ENCODE results near the gene MGAT3. TPM values are rescaled to one million over a fixed set of nuclear protein-coding genes. Genes with fewer than 3 reads are reported as not detected.

MGAT3 gene
- total RNA-seq, 2 experiments from 2014 or later = 16.3 to 44.3 TPM

GRCh38 chr22:39427751-39428596 lies 28.8 kb upstream of the MGAT3 start:
- no peak overlapping the region for H3K4me2 ChIP-seq (ENCODE audit: low read length)
- H2AFZ ChIP-seq (ENCODE audit: low read length) = no peak overlapping the region
- no peaks in the 10 kb centered on the region for H3K4me1 ChIP-seq (ENCODE audit: insufficient read depth, low read length, poor library complexity, severe bottlenecking)
- H3K4me3 ChIP-seq (ENCODE audit: low read depth, low read length, poor library complexity, severe bottlenecking) = no peak overlapping the region
- intact Hi-C loops (cut with micrococcal nuclease; ENCODE audit: unreplicated experiment) = no loop called here
- H4K20me1 ChIP-seq (ENCODE audit: insufficient read depth, low read length) = no peaks in the 10 kb centered on the region
- H3K36me3 ChIP-seq (ENCODE audit: insufficient read depth, low read length) = peaks cover 80% of the 10 kb centered on the region
- H3K9me3 ChIP-seq (ENCODE audit: low read length) = no peaks in the 10 kb centered on the region
- no peak for DNase-seq (ENCODE audit: low spot score)
- ChIA-PET POLR2A (no interaction called here), CTCF (ENCODE audit: unreplicated experiment) (no interaction called here)
- no peak for TF ChIP-seq EZH2phosphoT487 (IDR thresholded peaks at IDR 0.05; ENCODE audit: borderline replicate concordance, low read depth, low read length)
- TF ChIP-seq, protein P1, sequence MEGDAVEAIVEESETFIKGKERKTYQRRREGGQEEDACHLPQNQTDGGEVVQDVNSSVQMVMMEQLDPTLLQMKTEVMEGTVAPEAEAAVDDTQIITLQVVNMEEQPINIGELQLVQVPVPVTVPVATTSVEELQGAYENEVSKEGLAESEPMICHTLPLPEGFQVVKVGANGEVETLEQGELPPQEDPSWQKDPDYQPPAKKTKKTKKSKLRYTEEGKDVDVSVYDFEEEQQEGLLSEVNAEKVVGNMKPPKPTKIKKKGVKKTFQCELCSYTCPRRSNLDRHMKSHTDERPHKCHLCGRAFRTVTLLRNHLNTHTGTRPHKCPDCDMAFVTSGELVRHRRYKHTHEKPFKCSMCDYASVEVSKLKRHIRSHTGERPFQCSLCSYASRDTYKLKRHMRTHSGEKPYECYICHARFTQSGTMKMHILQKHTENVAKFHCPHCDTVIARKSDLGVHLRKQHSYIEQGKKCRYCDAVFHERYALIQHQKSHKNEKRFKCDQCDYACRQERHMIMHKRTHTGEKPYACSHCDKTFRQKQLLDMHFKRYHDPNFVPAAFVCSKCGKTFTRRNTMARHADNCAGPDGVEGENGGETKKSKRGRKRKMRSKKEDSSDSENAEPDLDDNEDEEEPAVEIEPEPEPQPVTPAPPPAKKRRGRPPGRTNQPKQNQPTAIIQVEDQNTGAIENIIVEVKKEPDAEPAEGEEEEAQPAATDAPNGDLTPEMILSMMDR (conservative IDR thresholded peaks at IDR 0.05; ENCODE audit: low read length) = no peak
- no peaks in the 10 kb centered on the region for H3K79me2 ChIP-seq (ENCODE audit: insufficient read depth, low read depth, low read length)
- H3K9me2 ChIP-seq (ENCODE audit: insufficient read depth, low read length) = no peaks in the 10 kb centered on the region
- BruUV-seq (replicated peaks) = no TSS peak
- no peak overlapping the region for H3K27ac ChIP-seq (ENCODE audit: low read depth, low read length, poor library complexity, severe bottlenecking)

DNA sequence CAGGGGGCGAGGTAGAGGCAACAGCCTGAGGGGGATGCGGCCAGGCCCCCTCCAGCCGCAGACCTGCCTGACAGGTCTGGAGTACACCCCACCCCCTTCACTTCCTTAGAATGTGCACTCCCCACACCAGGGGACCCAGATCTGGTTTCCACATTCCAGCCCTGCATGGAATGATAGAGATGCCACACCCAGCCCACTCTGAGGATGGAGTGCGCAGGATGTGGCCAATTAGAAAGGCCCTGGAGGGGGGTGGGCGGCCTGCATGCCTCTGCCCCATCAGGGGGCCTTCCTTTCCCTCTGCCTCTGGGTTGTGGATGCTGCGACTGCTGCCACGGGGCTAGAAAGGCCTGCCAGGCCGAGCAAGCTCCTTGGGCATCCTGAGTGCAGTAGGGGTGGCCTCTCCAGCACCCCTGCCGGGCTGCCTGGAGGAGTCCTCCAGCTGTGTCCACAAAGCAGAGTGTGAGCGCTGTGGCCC lies 28.2 kb upstream of the MGAT3 start:
- Histone ChIP-seq H2AFZ (ENCODE audit: low read length) (no peak overlapping the region), H3K4me3 (ENCODE audit: low read depth, low read length, poor library complexity, severe bottlenecking) (no peak overlapping the region), H3K79me2 (ENCODE audit: insufficient read depth, low read depth, low read length) (no peaks in the 10 kb centered on the region), H3K4me1 (ENCODE audit: insufficient read depth, low read length, poor library complexity, severe bottlenecking) (no peaks in the 10 kb centered on the region), H4K20me1 (ENCODE audit: insufficient read depth, low read length) (no peaks in the 10 kb centered on the region), H3K9me2 (ENCODE audit: insufficient read depth, low read length) (no peaks in the 10 kb centered on the region), H3K4me2 (ENCODE audit: low read length) (no peak overlapping the region), H3K9me3 (ENCODE audit: low read length) (no peaks in the 10 kb centered on the region), H3K36me3 (ENCODE audit: insufficient read depth, low read length) (peaks cover 75% of the 10 kb centered on the region), H3K27ac (ENCODE audit: low read depth, low read length, poor library complexity, severe bottlenecking) (no peak overlapping the region)
- intact Hi-C loops (cut with micrococcal nuclease; ENCODE audit: unreplicated experiment) = no loop called here
- CTCF ChIA-PET (ENCODE audit: unreplicated experiment) = no interaction called here
- POLR2A ChIA-PET = no interaction called here
- no TSS peak for BruUV-seq (replicated peaks)
- TF ChIP-seq, protein P1 (conservative IDR thresholded peaks at IDR 0.05; ENCODE audit: low read length) = no peak
- TF ChIP-seq EZH2phosphoT487 (IDR thresholded peaks at IDR 0.05; ENCODE audit: borderline replicate concordance, low read depth, low read length) = no peak
- no peak for DNase-seq (ENCODE audit: low spot score)

GRCh38 chr22:39429186-39429585 lies 27.6 kb upstream of the MGAT3 start:
- peaks cover 70% of the 10 kb centered on the region for H3K36me3 ChIP-seq (ENCODE audit: insufficient read depth, low read length)
- BruUV-seq (replicated peaks) = no TSS peak
- no peaks in the 10 kb centered on the region for H3K9me3 ChIP-seq (ENCODE audit: low read length)
- no peaks in the 10 kb centered on the region for H4K20me1 ChIP-seq (ENCODE audit: insufficient read depth, low read length)
- no peaks in the 10 kb centered on the region for H3K9me2 ChIP-seq (ENCODE audit: insufficient read depth, low read length)
- no peak for DNase-seq (ENCODE audit: low spot score)
- H3K4me1 ChIP-seq (ENCODE audit: insufficient read depth, low read length, poor library complexity, severe bottlenecking) = no peaks in the 10 kb centered on the region
- no peaks in the 10 kb centered on the region for H3K79me2 ChIP-seq (ENCODE audit: insufficient read depth, low read depth, low read length)
- H3K27ac ChIP-seq (ENCODE audit: low read depth, low read length, poor library complexity, severe bottlenecking) = no peak overlapping the region
- no peak overlapping the region for H3K4me2 ChIP-seq (ENCODE audit: low read length)
- ChIA-PET POLR2A (no interaction called here), CTCF (ENCODE audit: unreplicated experiment) (no interaction called here)
- no peak overlapping the region for H3K4me3 ChIP-seq (ENCODE audit: low read depth, low read length, poor library complexity, severe bottlenecking)
- intact Hi-C loops (cut with micrococcal nuclease; ENCODE audit: unreplicated experiment) = no loop called here
- TF ChIP-seq EZH2phosphoT487 (IDR thresholded peaks at IDR 0.05; ENCODE audit: borderline replicate concordance, low read depth, low read length) = no peak
- TF ChIP-seq, protein P1 (conservative IDR thresholded peaks at IDR 0.05; ENCODE audit: low read length) = no peak
- no peak overlapping the region for H2AFZ ChIP-seq (ENCODE audit: low read length)

Data from OCI-LY7 (cell line).